NCI-H226 (cell line): ENCODE data around the gene SRCAP.
"Not testable (repeated sequence)": the region's sequence is repeated elsewhere in the genome, so short reads cannot be mapped to it uniquely, and the experiment has no call there.

ENCODE experiments used
- DNase-seq: peaks from one replicate; pipeline ENCODE4 v3.0.0-alpha.2; 2015

The SRCAP gene

GRCh38 chr16:30664616-30665109 lies 34.3 kb upstream of the SRCAP start:
- DNase-seq = no peak

GRCh38 chr16:30665155-30665829 lies 33.7 kb upstream of the SRCAP start:
- no peak for DNase-seq

GRCh38 chr16:30665830-30666190 lies 33.2 kb upstream of the SRCAP start:
- DNase-seq = no peak

GRCh38 chr16:30666681-30667080 lies 32.3 kb upstream of the SRCAP start:
- DNase-seq = no peak

- no peak for DNase-seq
These were observed 31.5 kb upstream of the SRCAP start for GRCh38 chr16:30667361-30667905.

GRCh38 chr16:30668393-30668792 lies 30.6 kb upstream of the SRCAP start:
- DNase-seq = no peak

GRCh38 chr16:30669026-30669902 lies 29.7 kb upstream of the SRCAP start:
- no peak for DNase-seq

- DNase-seq = no peak
These were observed 28.8 kb upstream of the SRCAP start for GRCh38 chr16:30669903-30670824.

- no peak for DNase-seq
These were observed 23.8 kb upstream of the SRCAP start for GRCh38 chr16:30675143-30675542.

GRCh38 chr16:30677931-30678585 lies 20.9 kb upstream of the SRCAP start:
- no peak for DNase-seq

- DNase-seq = no peak
These were observed 20.4 kb upstream of the SRCAP start for GRCh38 chr16:30678586-30678970.

GRCh38 chr16:30680326-30680725 lies 18.6 kb upstream of the SRCAP start:
- DNase-seq = no peak

- no peak for DNase-seq
These were observed 10.3 kb upstream of the SRCAP start for GRCh38 chr16:30688701-30689100.

- DNase-seq = no peak
These were observed 7.1 kb upstream of the SRCAP start for GRCh38 chr16:30691907-30692306.

GRCh38 chr16:30692396-30693064 lies 6.4 kb upstream of the SRCAP start:
- no peak for DNase-seq

GRCh38 chr16:30694926-30695693 lies 3.9 kb upstream of the SRCAP start:
- DNase-seq = no peak

- DNase-seq = not testable (repeated sequence)
These were observed 2.3 kb upstream of the SRCAP start for GRCh38 chr16:30696646-30697045.

GRCh38 chr16:30697264-30698138 lies 1.5 kb upstream of the SRCAP start:
- peak; percentile 96 for DNase-seq

GRCh38 chr16:30698139-30698815 lies 694 bp upstream of the SRCAP start:
- DNase-seq = peak; percentile 72
